Breast epithelium (tissue), 3 donors: ENCODE data around the gene CDH13.

Experiments used
- CTCF ChIP-seq, 3 donors: fragments of 450-650 bp; IDR thresholded peaks; one replicate each; pipeline ENCODE4 v1.5.1; 2016 to 2017; ENCODE audit warnings: antibody characterized with exemption in 3 of 3, mild to moderate bottlenecking in 3 of 3, moderate library complexity in 3 of 3
- POLR2A ChIP-seq: fragments of 450-650 bp; IDR thresholded peaks from one replicate; pipeline ENCODE4 v1.6.1; 2016; ENCODE audit warnings: antibody characterized with exemption, mild to moderate bottlenecking, moderate library complexity

- TF ChIP-seq CTCF (IDR thresholded peaks at IDR 0.05) (no peak), POLR2A (no peak)
These were observed 684.0 kb downstream of the CDH13 start for GRCh38 chr16:83310816-83311215.
